IMR-90 (cell line): Measurements from ENCODE around the gene HDGFL3. TPM values are rescaled to one million over a fixed set of nuclear protein-coding genes. Genes with fewer than 3 reads are reported as not detected.
A peak's percentile ranks its signal among the peaks of the same experiment; 100 is the strongest.

Experiments used
- ATAC-seq: fragments of 200-7000 bp; cut with Tn5 transposase; 2 replicates; pipeline ENCODE4 v1.9.1; 2020; ENCODE audit warnings: low read depth, mild to moderate bottlenecking, moderate library complexity
- BruUV-seq: library from RNA; stranded (reverse); fragments of 400-500 nt; replicated peaks from 2 replicates; lab custom pipeline; 2021; lab: Mats Ljungman, UMichigan
- CTCF ChIA-PET: fragments of 300-600 bp; formaldehyde crosslinking; extraction: SDS; loops from one replicate; lab custom pipeline; 2021; ENCODE audit warnings: antibody characterized with exemption; lab: Yijun Ruan, JAX
- POLR2A ChIA-PET: fragments of 300-600 bp; sonication (Branson Sonifier 250); formaldehyde crosslinking; loops from one replicate; lab custom pipeline; 2022; ENCODE audit warnings: antibody characterized with exemption; ENCODE audit not compliant: unreplicated experiment; lab: Charles Lee
- DNase-seq: peaks from one replicate; pipeline ENCODE4 v3.0.0; 2013
- H2AFZ ChIP-seq: replicated peaks from 2 replicates; pipeline ENCODE3; 2013; ENCODE audit warnings: low read length, mild to moderate bottlenecking; ENCODE audit not compliant: poor library complexity
- H2AK5ac ChIP-seq: 2 replicates; pipeline ENCODE4 v1.6.1; 2013; ENCODE audit warnings: low read depth, low read length, inconsistent platforms
- H2AK9ac ChIP-seq: replicated peaks from 2 replicates; pipeline ENCODE3; 2013; ENCODE audit warnings: mild to moderate bottlenecking, low read depth, low read length, moderate library complexity; ENCODE audit not compliant: poor library complexity
- H2BK120ac ChIP-seq: 2 replicates; pipeline ENCODE4 v1.6.1; 2013; ENCODE audit warnings: low read depth, low read length, inconsistent platforms
- H2BK15ac ChIP-seq: 3 replicates; pipeline ENCODE4 v1.6.1; 2013; ENCODE audit warnings: low read depth, low read length, inconsistent platforms
- H2BK20ac ChIP-seq: 2 replicates; pipeline ENCODE4 v1.6.1; 2013; ENCODE audit warnings: low read depth, mild to moderate bottlenecking, inconsistent platforms, low read length, moderate library complexity
- H2BK5ac ChIP-seq: 2 replicates; pipeline ENCODE4 v1.6.1; 2013; ENCODE audit warnings: mild to moderate bottlenecking, low read depth, low read length, inconsistent platforms; ENCODE audit not compliant: poor library complexity, severe bottlenecking
- H3K14ac ChIP-seq: replicated peaks from 2 replicates; pipeline ENCODE4 v1.6.1; 2013; ENCODE audit warnings: low read depth, low read length, inconsistent platforms
- H3K18ac ChIP-seq: 2 replicates; pipeline ENCODE4 v1.6.1; 2013; ENCODE audit warnings: low read depth, low read length, control low read depth
- H3K23ac ChIP-seq: 2 replicates; pipeline ENCODE4 v1.6.1; 2013; ENCODE audit warnings: low read depth, low read length, inconsistent platforms
- H3K27ac ChIP-seq: 2 replicates; pipeline ENCODE4 v1.5.1; 2013; ENCODE audit warnings: mild to moderate bottlenecking, control low read depth, low read length; ENCODE audit not compliant: insufficient read depth
- H3K27me3 ChIP-seq: 2 replicates; pipeline ENCODE4 v1.6.1; 2013; ENCODE audit warnings: low read length; ENCODE audit not compliant: control insufficient read depth, insufficient read depth
- H3K36me3 ChIP-seq: 2 replicates; pipeline ENCODE4 v1.6.1; 2013; ENCODE audit warnings: low read length, mixed read lengths; ENCODE audit not compliant: control insufficient read depth, insufficient read depth
- H3K4ac ChIP-seq: 2 replicates; pipeline ENCODE4 v1.6.1; 2013; ENCODE audit warnings: low read depth, low read length, inconsistent platforms
- H3K4me1 ChIP-seq: 2 replicates; pipeline ENCODE4 v1.6.1; 2013; ENCODE audit warnings: low read length, mixed read lengths; ENCODE audit not compliant: control insufficient read depth, insufficient read depth
- H3K4me2 ChIP-seq: 2 replicates; pipeline ENCODE4 v1.6.1; 2013; ENCODE audit warnings: low read depth, mild to moderate bottlenecking, control low read depth, low read length, moderate library complexity
- H3K4me3 ChIP-seq: 2 replicates; pipeline ENCODE4 v1.5.1; 2013; ENCODE audit warnings: low read depth, mild to moderate bottlenecking, control low read depth, low read length, moderate library complexity; ENCODE audit not compliant: insufficient read depth
- H3K56ac ChIP-seq: 2 replicates; pipeline ENCODE4 v1.6.1; 2013; ENCODE audit warnings: low read length, inconsistent platforms; ENCODE audit not compliant: insufficient read depth; ENCODE audit errors: extremely low read depth
- H3K79me1 ChIP-seq, 2 experiments: 2 replicates each; pipeline ENCODE4 v1.6.1; 2013; ENCODE audit warnings: low read length in 2 of 2, inconsistent platforms in 1 of 2, low read depth in 1 of 2
- H3K9ac ChIP-seq: 2 replicates; pipeline ENCODE4 v1.6.1; 2013; ENCODE audit warnings: low read depth, low read length, control low read depth
- H3K9me1 ChIP-seq: 2 replicates; pipeline ENCODE4 v1.6.1; 2013; ENCODE audit warnings: low read length, inconsistent platforms; ENCODE audit not compliant: insufficient read depth
- H3K9me3 ChIP-seq: 2 replicates; pipeline ENCODE4 v1.6.1; 2013; ENCODE audit warnings: low read length; ENCODE audit not compliant: control insufficient read depth, insufficient read depth
- H4K20me1 ChIP-seq: 2 replicates; pipeline ENCODE4 v1.6.1; 2013; ENCODE audit warnings: low read length, inconsistent platforms; ENCODE audit not compliant: insufficient read depth
- H4K5ac ChIP-seq: 2 replicates; pipeline ENCODE4 v1.6.1; 2013; ENCODE audit warnings: mild to moderate bottlenecking, low read depth, low read length, control low read depth
- H4K8ac ChIP-seq, 2 experiments: 2 replicates each; pipeline ENCODE4 v1.6.1; 2013; ENCODE audit warnings: low read depth in 2 of 2, low read length in 2 of 2, control low read depth in 1 of 2, inconsistent platforms in 1 of 2
- H4K91ac ChIP-seq: 2 replicates; pipeline ENCODE4 v1.6.1; 2013; ENCODE audit warnings: low read depth, low read length, inconsistent platforms; ENCODE audit not compliant: insufficient read depth
- BHLHE40 ChIP-seq: fragments of 150-350 bp; IDR thresholded peaks from 2 replicates; pipeline ENCODE4 v1.6.1; 2016; ENCODE audit warnings: mild to moderate bottlenecking, low read depth, low read length
- CEBPB ChIP-seq: IDR thresholded peaks from 2 replicates; pipeline ENCODE4 v1.6.1; 2012; ENCODE audit warnings: low read depth, low read length, improper control_type of control experiment
- CHD1 ChIP-seq: IDR thresholded peaks from 2 replicates; pipeline ENCODE4 v1.6.1; 2012; ENCODE audit warnings: low read depth, low read length, improper control_type of control experiment
- FOS ChIP-seq: fragments of 150-350 bp; IDR thresholded peaks from 2 replicates; pipeline ENCODE4 v1.6.1; 2016; ENCODE audit warnings: low read depth, low read length
- MAFK ChIP-seq: IDR thresholded peaks from 2 replicates; pipeline ENCODE4 v1.6.1; 2012; ENCODE audit warnings: low read depth, low read length, improper control_type of control experiment
- MAZ ChIP-seq: IDR thresholded peaks from 2 replicates; pipeline ENCODE4 v1.6.1; 2012; ENCODE audit warnings: low read depth, mild to moderate bottlenecking, low read length, improper control_type of control experiment, moderate library complexity, borderline replicate concordance
- MXI1 ChIP-seq: IDR thresholded peaks from 2 replicates; pipeline ENCODE4 v1.6.1; 2012; ENCODE audit warnings: low read depth, mild to moderate bottlenecking, low read length, moderate library complexity, borderline replicate concordance
- RAD21 ChIP-seq: IDR thresholded peaks from 2 replicates; pipeline ENCODE4 v1.6.1; 2012; ENCODE audit warnings: low read length, improper control_type of control experiment
- RCOR1 ChIP-seq: IDR thresholded peaks from 2 replicates; pipeline ENCODE4 v1.6.1; 2012; ENCODE audit warnings: mild to moderate bottlenecking, low read length, improper control_type of control experiment; ENCODE audit not compliant: insufficient replicate concordance
- RFX5 ChIP-seq: IDR thresholded peaks from 2 replicates; pipeline ENCODE4 v1.8.0; 2012; ENCODE audit warnings: low read depth, mild to moderate bottlenecking, low read length, moderate library complexity
- SMC3 ChIP-seq: fragments of 150-350 bp; IDR thresholded peaks from 2 replicates; pipeline ENCODE4 v1.6.1; 2016; ENCODE audit warnings: low read depth, mild to moderate bottlenecking, antibody characterized with exemption, low read length, moderate library complexity
- WGBS, 2 experiments: methylation state at CpG; one replicate each; pipeline versions ENCODE4 v1.1.5 to v1.1.7; 2013; ENCODE audit warnings: missing lambda C conversion rate in 2 of 2; ENCODE audit not compliant: insufficient read length in 1 of 2; ENCODE audit errors: extremely low coverage in 2 of 2; 5-methylcytosine and 5-hydroxymethylcytosine counted together
- dilution Hi-C: fragments of 300-500 bp; cut with HindIII; formaldehyde crosslinking; loops from one replicate; pipeline ENCODE4 v1.14.3; 2018; ENCODE audit warnings: low sequenced_read_pairs; ENCODE audit not compliant: unreplicated experiment
- in situ Hi-C: fragments of 300-500 bp; cut with MboI; formaldehyde crosslinking; loops from 3 replicates; pipeline ENCODE4 v1.14.3; 2019; ENCODE audit warnings: low sequenced_read_pairs, inconsistent platforms, mixed read lengths
- intact Hi-C: fragments of 100-400 bp; cut with micrococcal nuclease; formaldehyde crosslinking; loops from 2 replicates; pipeline ENCODE4 v1.10.0; 2022
- polyA plus RNA-seq, 3 experiments: library from polyadenylated mRNA; depleted of rRNA; stranded (reverse); fragments of >200 nt; gene quantifications; 2 replicates each; pipeline ENCODE4 v1.2.3, GENCODE V29; 2012; ENCODE audit warnings: low replicate concordance in 1 of 3
- total RNA-seq: library from RNA; depleted of rRNA; stranded (reverse); fragments of >200 nt; gene quantifications from 2 replicates; pipeline ENCODE4 v1.2.3, GENCODE V29; 2012
- TF ChIP-seq, protein P1 (sequence below): fragments of 150-350 bp; IDR thresholded peaks from 2 replicates; pipeline ENCODE4 v1.6.1; 2016; ENCODE audit warnings: low read depth, mild to moderate bottlenecking, low read length, moderate library complexity, borderline replicate concordance
- TF ChIP-seq, protein P2 (sequence below): fragments of 150-350 bp; IDR thresholded peaks from 2 replicates; pipeline ENCODE4 v1.6.1; 2017; ENCODE audit warnings: mild to moderate bottlenecking, antibody characterized with exemption, low read length, low read depth

HDGFL3 gene
- total and polyA plus RNA-seq, 2 of the 4 experiments (the other 2 are of a cell fraction) = 9.5 to 18.1 TPM

DNA sequence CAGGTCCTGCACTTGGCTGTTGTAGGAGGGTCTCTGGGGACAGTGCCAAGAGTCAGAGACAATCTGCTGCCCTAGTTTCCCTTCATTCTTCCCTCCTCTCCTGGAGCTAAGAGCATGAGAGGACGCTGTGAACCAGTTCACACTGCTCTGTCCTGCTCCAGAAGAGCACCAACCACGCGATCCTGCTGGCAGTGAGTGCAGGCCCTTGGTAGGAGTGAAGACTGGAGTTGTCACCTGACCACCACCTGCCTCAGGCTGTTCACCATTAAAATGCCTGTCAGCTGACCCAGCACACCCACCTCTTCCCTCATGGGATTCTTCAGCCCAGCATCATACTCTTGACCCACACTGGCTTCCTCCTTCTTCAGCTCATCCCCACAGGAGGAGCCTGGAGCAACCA is 97.2 kb downstream of the HDGFL3 start:
- in situ Hi-C loops (no loop called here), dilution Hi-C loops (no loop called here), intact Hi-C loops (no loop called here)
- BruUV-seq = no TSS peak
- Histone ChIP-seq H3K27me3 (no peaks in the 10 kb centered on the region), H4K91ac (0 out of 2 replicates have a peak overlapping the region, but pooled peaks have one; percentile 5), H3K4me2 (no peak overlapping the region), H2AK5ac (peak overlapping the region; percentile 40; the same call in 1 of the 2 replicates), H3K14ac (no peak overlapping the region), H3K56ac (no peak overlapping the region), H2BK20ac (0 out of 2 replicates have a peak overlapping the region, but pooled peaks have one; percentile 12), H4K8ac (no peak overlapping the region), H2AFZ (no peak overlapping the region), H3K4ac (0 out of 2 replicates have a peak overlapping the region, but pooled peaks have one; percentile 30), H4K5ac (no peak overlapping the region), H3K9me3 (no peaks in the 10 kb centered on the region), H3K9ac (no peak overlapping the region), H2BK15ac (no peak overlapping the region), H3K4me1 (peaks cover 18% of the 10 kb centered on the region), H3K79me1 (peaks cover 8 to 44% of the 10 kb centered on the region in 2 experiments; a peak in 3 of 4 replicates), H3K9me1 (peaks cover 35% of the 10 kb centered on the region), H3K36me3 (no peaks in the 10 kb centered on the region; the same call in 1 of the 2 replicates), H2AK9ac (no peak overlapping the region), H3K27ac (no peak overlapping the region), H3K18ac (no peak overlapping the region), H4K20me1 (peaks cover 3% of the 10 kb centered on the region; the same call in 1 of the 2 replicates), H3K23ac (no peak overlapping the region), H3K4me3 (no peak overlapping the region), H2BK5ac (no peak overlapping the region), H2BK120ac (peak overlapping the region; percentile 27; the same call in 1 of the 2 replicates)
- POLR2A ChIA-PET = no interaction called here
- no peak for TF ChIP-seq MXI1
- TF ChIP-seq CEBPB = no peak
- TF ChIP-seq MAFK = no peak
- TF ChIP-seq RAD21 = no peak
- no peak for TF ChIP-seq BHLHE40
- TF ChIP-seq CHD1 = no peak
- TF ChIP-seq, protein P1, sequence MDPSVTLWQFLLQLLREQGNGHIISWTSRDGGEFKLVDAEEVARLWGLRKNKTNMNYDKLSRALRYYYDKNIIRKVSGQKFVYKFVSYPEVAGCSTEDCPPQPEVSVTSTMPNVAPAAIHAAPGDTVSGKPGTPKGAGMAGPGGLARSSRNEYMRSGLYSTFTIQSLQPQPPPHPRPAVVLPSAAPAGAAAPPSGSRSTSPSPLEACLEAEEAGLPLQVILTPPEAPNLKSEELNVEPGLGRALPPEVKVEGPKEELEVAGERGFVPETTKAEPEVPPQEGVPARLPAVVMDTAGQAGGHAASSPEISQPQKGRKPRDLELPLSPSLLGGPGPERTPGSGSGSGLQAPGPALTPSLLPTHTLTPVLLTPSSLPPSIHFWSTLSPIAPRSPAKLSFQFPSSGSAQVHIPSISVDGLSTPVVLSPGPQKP = no peak
- TF ChIP-seq, protein P2, sequence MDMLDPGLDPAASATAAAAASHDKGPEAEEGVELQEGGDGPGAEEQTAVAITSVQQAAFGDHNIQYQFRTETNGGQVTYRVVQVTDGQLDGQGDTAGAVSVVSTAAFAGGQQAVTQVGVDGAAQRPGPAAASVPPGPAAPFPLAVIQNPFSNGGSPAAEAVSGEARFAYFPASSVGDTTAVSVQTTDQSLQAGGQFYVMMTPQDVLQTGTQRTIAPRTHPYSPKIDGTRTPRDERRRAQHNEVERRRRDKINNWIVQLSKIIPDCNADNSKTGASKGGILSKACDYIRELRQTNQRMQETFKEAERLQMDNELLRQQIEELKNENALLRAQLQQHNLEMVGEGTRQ = no peak
- no peak for TF ChIP-seq RFX5
- TF ChIP-seq FOS = no peak
- no peak for TF ChIP-seq SMC3
- TF ChIP-seq RCOR1 = no peak
- no peak for TF ChIP-seq MAZ
- WGBS, 2 experiments = no CpG with 5 or more reads among the region's 3 CpGs
- ATAC-seq (no peak), DNase-seq (peak; percentile 10)
- CTCF ChIA-PET = interaction anchor here (0.6 kb wide), 1 partner anchor 358 kb away, joined by 3 read pairs; no protein-coding TSS in a partner anchor
